ENCODE data around the gene PITPNM3. TPM values are rescaled to one million over a fixed set of nuclear protein-coding genes. Genes with fewer than 3 reads are reported as not detected.
A peak's percentile ranks its signal among the peaks of the same experiment; 100 is the strongest.

Gene PITPNM3
- total and polyA plus RNA-seq, 2 of the 8 experiments (the other 6 are each of a cell fraction or from before 2014, with no cell fraction given), result 1.7 to 3.1 TPM

DNA sequence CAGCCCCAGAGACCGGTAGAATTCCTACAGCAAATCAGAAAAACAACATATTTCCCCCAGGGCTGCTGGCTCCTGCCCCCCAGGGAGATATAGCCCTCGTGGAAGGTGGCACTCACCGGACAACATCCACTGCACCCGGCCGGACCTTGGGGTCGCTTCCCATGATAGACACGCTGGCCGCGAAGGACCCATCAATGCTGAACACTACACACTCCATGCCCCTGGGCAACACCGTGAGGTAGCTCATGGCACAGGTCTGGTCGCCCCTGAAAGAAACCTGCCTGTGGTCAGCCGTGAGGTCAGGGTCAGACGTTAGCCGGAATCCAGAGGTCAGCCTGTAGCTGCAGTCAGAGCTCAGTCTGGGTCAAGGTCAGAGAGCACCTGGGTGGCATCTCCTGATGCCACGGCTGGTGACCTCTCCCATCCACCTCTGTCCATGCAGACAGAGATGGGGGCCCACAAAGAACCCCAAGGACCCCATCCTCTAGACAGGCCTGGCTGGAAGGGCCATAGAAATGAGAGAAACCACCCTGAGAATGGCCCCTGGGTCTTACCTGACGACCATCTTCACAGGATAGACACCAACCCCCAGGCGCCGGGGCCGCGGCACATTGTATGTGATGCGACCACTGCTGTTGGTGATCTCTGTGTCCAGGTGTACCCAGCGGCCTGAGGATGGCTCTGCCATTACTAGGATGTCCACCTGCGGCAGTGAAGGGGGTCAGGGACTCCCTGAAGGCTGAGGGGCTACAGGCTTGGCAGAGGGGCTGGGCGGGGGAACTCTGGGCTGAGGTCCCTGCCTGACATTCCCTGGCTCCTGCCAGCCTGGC is 92.5 kb downstream of the PITPNM3 start:
- FAIRE-seq, result no peak
- Histone ChIP-seq H4K8ac (ENCODE audit: extremely low read depth, insufficient read depth, low read length) (no peak overlapping the region), H2BK15ac (ENCODE audit: low read length) (peak overlapping the region; percentile 61; the same call in 1 of the 2 replicates), H3K18ac (ENCODE audit: extremely low read depth, low read length) (no peak overlapping the region), H4K91ac (replicated peaks; ENCODE audit: insufficient read length, low read length) (peak overlapping the region; percentile 70), H2BK5ac (ENCODE audit: low read depth, low read length) (no peak overlapping the region), H2AK5ac (ENCODE audit: low read depth, low read length) (no peak overlapping the region), H3K27ac (ENCODE audit: low read depth, low read length) (no peak overlapping the region), H3K9me3 (ENCODE audit: insufficient read depth in 2 of 2, low read depth in 1 of 2, low read length in 1 of 2) (no peaks in the 10 kb centered on the region), H3K27me3 (replicated peaks in 1 of 4; ENCODE audit: control insufficient read depth in 3 of 4, extremely low read depth in 1 of 4, insufficient read depth in 3 of 4, low read length in 3 of 4) (no peaks in the 10 kb centered on the region; a peak in 1 of 7 replicates), H3K56ac (replicated peaks; ENCODE audit: insufficient read length, low read depth, low read length) (no peak overlapping the region), H3K79me1 (ENCODE audit: low read depth, low read length) (no peaks in the 10 kb centered on the region), H3K23ac (ENCODE audit: insufficient read length) (no peak overlapping the region), H3K23me2 (ENCODE audit: low read depth, low read length) (no peaks in the 10 kb centered on the region), H3K14ac (ENCODE audit: insufficient read length) (no peak overlapping the region), H4K5ac (ENCODE audit: insufficient read length, low read depth, low read length) (no peak overlapping the region), H2BK20ac (ENCODE audit: low read length) (no peak overlapping the region), H3K4ac (replicated peaks; ENCODE audit: insufficient read length, low read depth, low read length) (no peak overlapping the region), H3K4me2 (ENCODE audit: insufficient read depth in 1 of 2, low read depth in 2 of 2, low read length in 2 of 2) (no peak overlapping the region), H3K79me2 (ENCODE audit: control insufficient read depth in 1 of 2, insufficient read depth in 2 of 2, low read length in 2 of 2) (no peaks in the 10 kb centered on the region), H3K4me3 (ENCODE audit: extremely low read depth in 1 of 4, insufficient read depth in 2 of 4, low read depth in 3 of 4, low read length in 4 of 4) (no peak overlapping the region), H2BK12ac (ENCODE audit: low read depth, low read length) (0 out of 2 replicates have a peak overlapping the region, but pooled peaks have one; percentile 50), H4K20me1 (replicated peaks in 1 of 2; ENCODE audit: control insufficient read depth in 1 of 2, insufficient read depth in 2 of 2, low read length in 2 of 2) (no peaks in the 10 kb centered on the region), H3K4me1 (replicated peaks in 1 of 4; ENCODE audit: control insufficient read depth in 3 of 4, insufficient read depth in 4 of 4, low read length in 3 of 4) (peaks cover 4 to 20% (median 15%) of the 10 kb centered on the region in 4 experiments), H3K9ac (replicated peaks in 1 of 4; ENCODE audit: extremely low read depth in 1 of 4, low read depth in 3 of 4, low read length in 3 of 4) (no peak overlapping the region), H2AFZ (ENCODE audit: low read length) (no peak overlapping the region), H2BK120ac (replicated peaks; ENCODE audit: low read depth, low read length) (no peak overlapping the region), H3K36me3 (ENCODE audit: control insufficient read depth in 2 of 4, insufficient read depth in 4 of 4, low read length in 3 of 4) (no peaks in the 10 kb centered on the region)
- ChIA-PET CTCF (ENCODE audit: partially characterized antibody) (interaction anchor here (0.6 to 8.3 kb wide), 5 partner anchors 10 to 1581 kb away, joined by 3 to 68 read pairs (median 3); no protein-coding TSS in a partner anchor), POLR2A (ENCODE audit: partially characterized antibody) (interaction anchor here (0.7 to 7.4 kb wide), 5 partner anchors 9 to 96 kb away, joined by 3 to 34 read pairs (median 4); partner anchors contain the start of gene PIMREG)
- 86% methylated on average over 23 of the region's 24 CpGs; no CpG with 5 or more reads in 1 of the 2 experiments for WGBS, 2 experiments (ENCODE audit: extremely low coverage in 1 of 2, insufficient coverage in 1 of 2, insufficient read length in 1 of 2, insufficient replicate concordance in 2 of 2, low coverage in 1 of 2, low lambda C conversion rate in 2 of 2, missing lambda C conversion rate in 1 of 2)
- DNase-seq (ENCODE audit: low read depth in 1 of 2, low spot score in 2 of 2), result no peak
- TF ChIP-seq RNF2 (IDR thresholded peaks at IDR 0.05; ENCODE audit: borderline replicate concordance, low read depth, low read length, missing control alignments, poor library complexity, severe bottlenecking) (no peak), SIRT6 (IDR thresholded peaks at IDR 0.05; ENCODE audit: low read length) (no peak), TAF1 (IDR thresholded peaks at IDR 0.05; ENCODE audit: low read depth, low read length) (no peak), SP2 (IDR thresholded peaks at IDR 0.05; ENCODE audit: low read length) (no peak)
